Aorta (tissue), 5 donors: Measurements from ENCODE around the gene VPS35L. TPM values are rescaled to one million over a fixed set of nuclear protein-coding genes. Genes with fewer than 3 reads are reported as not detected.

ENCODE experiments used
- ATAC-seq: fragments of 200-7000 bp; cut with Tn5 transposase; one replicate; pipeline ENCODE4 v1.9.1; 2022; ENCODE audit warnings: moderate library complexity; ENCODE audit not compliant: low FRiP score
- DNase-seq, 2 donors: peaks; one replicate each; pipeline ENCODE4 v3.0.0-alpha.2; 2020
- H3K27ac ChIP-seq, 2 donors: one replicate each; pipeline ENCODE4 v1.5.1; 2013; ENCODE audit warnings: low read length in 2 of 2, mild to moderate bottlenecking in 2 of 2, moderate library complexity in 2 of 2, control low read depth in 1 of 2, inconsistent platforms in 1 of 2, low read depth in 1 of 2
- H3K27me3 ChIP-seq, 2 donors: one replicate each; pipeline ENCODE4 v1.6.1; 2013; ENCODE audit warnings: control low read depth in 1 of 2, low read length in 1 of 2, mild to moderate bottlenecking in 1 of 2, moderate library complexity in 1 of 2; ENCODE audit not compliant: insufficient read depth in 2 of 2, control insufficient read depth in 1 of 2
- H3K36me3 ChIP-seq, 2 donors: one replicate each; pipeline ENCODE4 v1.6.1; 2013; ENCODE audit warnings: control low read depth in 1 of 2, low read length in 1 of 2, mild to moderate bottlenecking in 1 of 2; ENCODE audit not compliant: insufficient read depth in 2 of 2, control insufficient read depth in 1 of 2
- H3K4me1 ChIP-seq, 2 donors: one replicate each; pipeline ENCODE4 v1.6.1; 2013; ENCODE audit warnings: low read length in 2 of 2, control low read depth in 1 of 2, mild to moderate bottlenecking in 1 of 2, moderate library complexity in 1 of 2; ENCODE audit not compliant: insufficient read depth in 2 of 2, control insufficient read depth in 1 of 2
- H3K4me3 ChIP-seq, 2 donors: one replicate each; pipeline ENCODE4 v1.5.1; 2013; ENCODE audit warnings: low read length in 2 of 2, control low read depth in 1 of 2, mild to moderate bottlenecking in 1 of 2
- H3K9me3 ChIP-seq: one replicate; pipeline ENCODE4 v1.6.1; 2013; ENCODE audit warnings: mild to moderate bottlenecking, low read length; ENCODE audit not compliant: control insufficient read depth
- WGBS, 2 donors: extraction: QIAGEN DNeasy Blood & Tissue Kit; methylation state at CpG; one replicate each; pipeline ENCODE4 v1.1.7; 2013; 5-methylcytosine and 5-hydroxymethylcytosine counted together
- intact Hi-C, 2 donors: fragments of 100-400 bp; cut with DNase I; formaldehyde crosslinking; loops; one replicate each; pipeline versions ENCODE4 v1.14.2 to v1.15.0; 2022
- polyA plus RNA-seq, 2 donors: library from polyadenylated mRNA; stranded (reverse); fragments of 200-250 nt; gene quantifications; one replicate each; pipeline ENCODE4 v1.2.3, GENCODE V29; 2013
- total RNA-seq, 2 donors: library from RNA; stranded (reverse); fragmentation: NEBNext Ultra II Directional; extraction: Animal tissue kit (Norgen Biotek cat#: 25700); gene quantifications; one replicate each; pipeline ENCODE4 v1.2.1, GENCODE V29; 2021
- donor health status: healthy with polysubstance abuse.
- donor health status: Bipolar disorder and iron deficiency.
- donor health status: DM: no; HTN: no; CAD: no.
- donor health status: DM: no; HTN: no; CAD: no.
- donor health status: DM: yes; HTN: yes; CAD: no.

Gene VPS35L
- total and polyA plus RNA-seq, 4 donors: 31.4 to 66.8 (median 40.8) TPM

DNA sequence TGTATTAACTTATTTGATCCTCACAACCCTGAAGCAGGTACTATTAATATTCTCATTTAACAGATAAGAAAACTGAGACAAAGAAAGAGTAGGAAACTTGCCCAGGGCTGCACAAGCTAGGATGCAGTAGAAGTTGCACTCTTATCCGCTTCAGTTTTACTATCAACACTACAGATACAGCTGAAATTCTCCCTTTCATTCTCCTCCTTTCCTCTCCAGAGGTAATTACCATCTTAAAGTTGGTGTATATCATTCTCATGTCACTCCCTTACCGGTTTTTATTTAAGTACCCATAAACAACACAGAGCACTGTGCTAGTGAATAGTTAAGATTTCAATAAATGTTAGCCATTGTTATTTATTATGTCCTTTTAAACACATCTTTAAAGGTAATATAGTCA, 37.1 kb upstream of the VPS35L start:
- Histone ChIP-seq H3K27ac (no peak overlapping the region), H3K4me1 (peaks cover 0 to 3% of the 10 kb centered on the region in 2 donors), H3K27me3 (no peaks in the 10 kb centered on the region), H3K9me3 (no peaks in the 10 kb centered on the region), H3K36me3 (peaks cover 0 to 4% of the 10 kb centered on the region in 2 donors), H3K4me3 (no peak overlapping the region)
- ATAC-seq (no peak), DNase-seq (no peak)
- 74 to 79% methylated on average over 2 of the region's 2 CpGs for WGBS, 2 donors
- intact Hi-C loops: no loop called here

DNA sequence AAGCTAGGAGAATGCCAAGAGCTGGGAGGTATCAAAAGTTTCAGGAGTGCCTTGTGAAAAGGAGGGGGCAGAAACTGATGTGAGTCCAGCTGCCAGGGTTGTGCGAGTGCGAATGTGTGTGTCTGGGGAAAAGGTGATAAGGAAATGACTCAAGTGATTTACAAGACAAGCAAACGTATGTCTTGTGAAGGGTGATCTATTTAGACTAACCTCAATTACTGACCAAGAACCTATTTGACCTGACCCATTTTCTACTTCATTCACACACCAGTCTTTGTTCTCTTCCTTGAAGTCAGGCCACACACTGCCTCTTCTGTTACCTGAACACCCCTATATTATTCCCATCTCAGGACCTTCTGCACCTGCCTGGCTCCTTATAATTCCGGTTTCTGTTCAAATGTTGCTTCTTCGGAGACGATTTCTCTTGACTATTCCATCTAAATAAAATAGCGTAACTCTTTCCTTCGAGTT, 34.6 kb upstream of the VPS35L start:
- H3K4me1 ChIP-seq: peaks cover 0 to 3% of the 10 kb centered on the region in 2 donors
- no peaks in the 10 kb centered on the region for H3K9me3 ChIP-seq
- no peak for DNase-seq
- 1 to 5% methylated on average over 8 of the region's 8 CpGs for WGBS, 2 donors
- intact Hi-C loops: no loop called here
- H3K27me3 ChIP-seq: no peaks in the 10 kb centered on the region
- ATAC-seq: no peak
- peaks cover 0 to 4% of the 10 kb centered on the region in 2 donors for H3K36me3 ChIP-seq
- H3K4me3 ChIP-seq: peak overlapping the region; percentile 72 to 91
- peak overlapping the region in 1 of 2 donors; percentile 21 for H3K27ac ChIP-seq

DNA sequence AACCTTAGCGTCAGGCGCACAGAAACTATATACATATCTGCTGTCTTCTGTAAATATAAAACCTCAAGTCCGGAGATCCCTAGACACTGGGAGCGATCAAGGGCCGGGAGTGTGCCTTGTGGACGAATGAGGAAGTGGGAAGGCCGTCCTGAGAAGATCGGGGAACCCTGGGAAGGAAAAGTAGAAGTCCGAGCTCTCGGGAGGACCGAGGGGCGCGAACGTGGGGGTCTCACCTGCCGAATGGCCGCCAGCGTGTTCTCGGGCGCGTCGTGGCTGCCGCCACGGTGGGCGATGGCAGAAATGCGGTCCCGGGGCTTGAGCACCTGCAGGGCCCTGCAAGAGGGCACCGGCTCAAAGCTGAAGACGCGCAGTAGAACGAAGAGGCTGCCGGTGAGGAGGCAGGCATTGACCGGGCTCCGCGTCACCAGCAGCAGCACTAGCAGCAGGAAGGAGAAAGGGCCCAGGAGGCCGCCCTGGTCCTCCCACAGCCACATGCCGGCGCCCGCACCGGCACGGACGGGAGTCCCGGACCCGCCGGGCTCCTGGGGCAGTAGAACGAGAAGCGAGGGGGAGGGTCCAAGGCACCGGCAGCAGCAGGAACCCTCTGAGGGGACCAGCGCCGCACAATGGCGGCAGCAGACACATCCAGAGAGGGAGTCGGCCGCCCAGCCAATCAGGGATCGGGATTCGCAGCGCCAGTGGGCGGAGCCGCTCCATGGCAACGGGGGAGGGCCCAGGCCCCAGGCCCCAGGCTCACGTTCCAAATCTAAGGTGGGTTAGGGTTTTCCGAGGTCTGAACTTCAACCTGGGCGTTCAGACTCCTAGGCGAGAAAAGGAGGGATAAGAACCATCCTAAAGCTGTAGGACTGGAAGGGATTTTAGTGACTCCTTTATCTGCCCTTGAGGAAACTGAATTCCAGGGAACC, 33.8 kb upstream of the VPS35L start, which contains the start of gene GDE1:
Gene GDE1 (minus strand): TSS at position 628 of the 926 bp plus-strand sequence. CDS start 134 bp downstream, at position 494.
- H3K27me3 ChIP-seq: no peaks in the 10 kb centered on the region
- intact Hi-C loops: no loop called here
- ATAC-seq: peak; percentile 95
- H3K4me3 ChIP-seq: peak within 1 kb of the TSS; percentile 72 to 91
- peaks cover 0 to 2% of the 10 kb centered on the region in 2 donors for H3K36me3 ChIP-seq
- 0% methylated on average over 57 to 62 of the region's 62 CpGs for WGBS, 2 donors
- H3K27ac ChIP-seq: peak within 1 kb of the TSS; percentile 31 to 74
- H3K4me1 ChIP-seq: peaks cover 0 to 3% of the 10 kb centered on the region in 2 donors
- H3K9me3 ChIP-seq: no peaks in the 10 kb centered on the region
- DNase-seq: peak; percentile 96 to 99

DNA sequence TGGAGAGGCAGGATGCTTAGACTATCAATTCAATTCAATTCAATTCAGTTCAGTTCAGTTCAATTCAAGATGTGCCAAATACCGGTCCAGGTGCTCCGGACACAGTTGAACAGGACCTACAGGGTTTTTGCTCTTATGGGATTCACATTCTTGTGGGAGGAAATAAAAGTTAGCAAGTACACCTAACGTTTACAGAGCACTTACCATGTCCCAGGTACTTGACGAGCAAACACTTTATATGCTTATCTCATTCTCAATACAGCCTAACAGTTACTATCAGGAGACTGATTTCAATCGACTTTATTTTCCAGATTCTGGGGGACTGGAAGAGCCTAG, 33.1 kb upstream of the VPS35L start:
- Histone ChIP-seq H3K4me3 (no peak overlapping the region), H3K27me3 (no peaks in the 10 kb centered on the region), H3K27ac (peak overlapping the region in 1 of 2 donors; percentile 71), H3K4me1 (peaks cover 0 to 3% of the 10 kb centered on the region in 2 donors), H3K36me3 (no peaks in the 10 kb centered on the region), H3K9me3 (no peaks in the 10 kb centered on the region)
- no peak for ATAC-seq
- WGBS, 2 donors: 28 to 36% methylated on average over 5 of the region's 5 CpGs
- no peak for DNase-seq
- intact Hi-C loops: no loop called here

DNA sequence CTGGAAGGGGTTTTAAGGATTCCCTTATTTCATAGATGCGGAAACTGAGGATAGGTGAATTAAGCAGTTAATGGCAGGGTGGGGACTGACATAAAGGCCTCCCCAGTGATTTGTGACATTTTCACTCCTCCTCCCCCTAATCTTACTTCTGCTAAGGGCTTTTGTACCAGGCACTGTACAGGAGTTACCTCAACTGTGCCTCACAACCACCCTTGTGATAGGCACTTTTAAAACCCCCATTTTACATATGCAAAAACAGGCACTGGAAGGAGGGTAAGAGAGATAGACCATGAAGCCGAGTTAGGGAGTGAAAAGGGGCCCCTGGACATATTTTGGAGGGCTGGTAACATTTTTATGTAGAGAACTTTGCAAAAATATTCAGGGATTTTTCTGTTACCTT, 32.7 kb upstream of the VPS35L start:
- no peak for ATAC-seq
- peaks cover 0 to 3% of the 10 kb centered on the region in 2 donors for H3K4me1 ChIP-seq
- no peaks in the 10 kb centered on the region for H3K27me3 ChIP-seq
- no peak overlapping the region for H3K27ac ChIP-seq
- no peaks in the 10 kb centered on the region for H3K9me3 ChIP-seq
- no peak overlapping the region for H3K4me3 ChIP-seq
- intact Hi-C loops: no loop called here
- H3K36me3 ChIP-seq: no peaks in the 10 kb centered on the region
- DNase-seq: no peak
- WGBS, 2 donors: 88 to 94% methylated on average over 2 of the region's 2 CpGs

DNA sequence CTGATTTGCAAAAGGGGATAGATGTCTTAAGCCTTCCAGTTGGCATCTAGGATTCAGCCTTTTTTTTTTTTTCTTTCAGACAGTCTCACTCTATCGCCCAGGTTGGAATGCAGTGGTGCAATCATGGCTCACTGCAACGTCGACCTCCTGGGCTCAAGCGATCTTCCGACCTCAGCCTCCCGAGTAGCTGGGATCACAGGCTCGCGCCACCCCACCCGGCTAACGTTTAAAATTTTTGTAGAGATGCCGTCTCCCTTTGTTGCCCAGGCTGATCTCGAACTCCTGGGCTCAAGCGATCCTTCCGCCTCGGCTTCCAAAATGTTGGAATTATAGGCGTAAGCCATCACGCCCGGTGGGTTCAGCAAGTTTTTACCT, 32.3 kb upstream of the VPS35L start:
- 75 to 78% methylated on average over 18 of the region's 18 CpGs for WGBS, 2 donors
- Histone ChIP-seq H3K9me3 (no peaks in the 10 kb centered on the region), H3K27me3 (no peaks in the 10 kb centered on the region), H3K4me3 (no peak overlapping the region), H3K36me3 (no peaks in the 10 kb centered on the region), H3K4me1 (peaks cover 0 to 3% of the 10 kb centered on the region in 2 donors), H3K27ac (no peak overlapping the region)
- no peak for ATAC-seq
- no peak for DNase-seq
- intact Hi-C loops: no loop called here

DNA sequence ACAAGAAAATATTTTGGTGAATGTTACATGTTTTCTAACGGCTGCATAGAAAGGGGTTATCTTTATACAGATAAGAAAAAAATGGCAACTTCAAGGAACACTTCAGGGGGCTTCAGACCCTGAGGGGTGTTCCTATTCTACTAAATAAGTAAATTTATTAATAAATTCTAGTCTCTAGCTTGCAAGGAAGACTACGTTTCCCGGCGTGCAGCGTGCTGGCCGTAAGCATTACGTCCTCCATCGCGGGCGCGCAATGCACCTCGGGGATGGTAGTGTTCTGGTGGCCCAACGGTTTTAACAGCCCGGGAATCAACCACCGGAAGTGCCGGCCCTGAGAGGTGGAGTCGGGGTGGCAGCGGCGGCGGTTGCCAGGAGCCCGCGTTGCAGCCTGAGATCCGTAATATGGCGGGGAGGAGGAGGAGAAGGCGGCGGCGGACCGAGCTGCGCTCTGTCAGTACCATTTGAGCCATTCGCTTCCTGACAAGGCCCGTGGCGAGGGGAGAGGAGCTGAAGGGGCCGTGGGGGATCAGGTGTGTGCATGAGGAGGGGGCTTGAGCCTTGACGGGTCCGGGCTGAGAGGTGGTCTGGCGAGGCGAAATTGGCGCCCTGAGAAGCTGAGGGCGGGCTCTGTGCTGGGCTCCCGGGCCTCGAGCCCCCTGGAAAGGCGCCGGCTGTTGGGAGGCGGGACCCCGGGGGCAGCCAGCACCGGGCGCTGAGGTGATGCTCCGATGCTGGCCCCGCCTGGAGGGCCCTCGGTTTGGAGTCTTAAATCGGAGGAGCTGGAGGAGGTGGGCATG, 31.7 kb upstream of the VPS35L start, which contains the start of gene CCP110:
Gene CCP110 (plus strand): TSS at position 384 of the 797 bp plus-strand sequence. CDS start 3,940 bp downstream, outside the sequence.
- H3K4me3 ChIP-seq: peak within 1 kb of the TSS; percentile 30 to 87
- peaks cover 0 to 3% of the 10 kb centered on the region in 2 donors for H3K4me1 ChIP-seq
- ATAC-seq: peak; percentile 96
- WGBS, 2 donors: 1% methylated on average over 46 to 51 of the region's 51 CpGs
- intact Hi-C loops: no loop called here
- no peaks in the 10 kb centered on the region for H3K9me3 ChIP-seq
- H3K36me3 ChIP-seq: peaks cover 0 to 4% of the 10 kb centered on the region in 2 donors
- peak; percentile 99 for DNase-seq
- H3K27ac ChIP-seq: no peak within 1 kb of the TSS
- H3K27me3 ChIP-seq: no peaks in the 10 kb centered on the region

DNA sequence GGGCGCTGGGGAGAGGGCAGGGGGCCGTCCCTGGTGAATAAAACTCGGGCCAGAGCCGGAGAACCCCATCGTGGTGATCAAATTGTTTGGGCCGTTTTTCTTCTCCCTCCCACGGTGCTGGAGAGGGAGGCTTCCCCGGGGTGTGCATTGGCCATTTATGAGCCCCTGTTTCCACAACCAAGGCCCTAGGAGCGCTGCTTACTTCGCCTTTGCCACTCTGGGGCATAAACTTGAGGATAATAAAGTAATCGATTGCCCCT, 31.2 kb upstream of the VPS35L start:
- no peaks in the 10 kb centered on the region for H3K27me3 ChIP-seq
- no peak overlapping the region for H3K27ac ChIP-seq
- WGBS, 2 donors: 0 to 1% methylated on average over 10 to 11 of the region's 11 CpGs
- H3K4me1 ChIP-seq: peaks cover 0 to 3% of the 10 kb centered on the region in 2 donors
- DNase-seq (no peak), ATAC-seq (peak; percentile 1)
- intact Hi-C loops: no loop called here
- no peaks in the 10 kb centered on the region for H3K9me3 ChIP-seq
- H3K36me3 ChIP-seq: peaks cover 0 to 4% of the 10 kb centered on the region in 2 donors
- peak overlapping the region; percentile 30 to 87 for H3K4me3 ChIP-seq
